ENCODE data around the gene CALN1. TPM values are rescaled to one million over a fixed set of nuclear protein-coding genes. Genes with fewer than 3 reads are reported as not detected.

The CALN1 gene
- total and polyA plus RNA-seq, 7 donors, result under 0.01 TPM; not detected in 5

DNA sequence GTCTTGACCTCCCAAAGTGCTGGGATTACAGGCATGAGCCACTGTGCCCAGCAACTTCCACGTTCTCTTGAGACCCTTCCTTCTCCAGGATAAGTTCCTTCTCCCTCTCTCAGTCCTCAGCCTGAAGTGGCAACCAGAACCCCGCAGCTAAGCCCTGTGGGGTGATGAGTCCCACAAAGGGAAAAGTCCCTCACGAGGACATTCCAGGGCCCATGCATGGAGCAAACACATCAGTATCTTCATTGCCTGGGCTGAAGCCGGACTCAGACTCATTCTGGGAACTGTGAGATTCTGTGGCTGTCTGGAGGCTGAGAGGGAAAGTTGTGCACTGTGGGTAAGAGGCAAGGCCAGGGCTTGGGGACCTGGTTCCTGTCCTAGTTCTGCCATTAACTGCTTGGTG, 657.3 kb downstream of the CALN1 start:
- DNase-seq, result no peak
- intact Hi-C loops (cut with DNase I), result no loop called here
- peaks cover 0 to 9% (median 6%) of the 10 kb centered on the region in 4 donors for H3K4me1 ChIP-seq
- TF ChIP-seq POLR2A (IDR thresholded peaks at IDR 0.05) (no peak), EP300 (IDR thresholded peaks at IDR 0.05) (no peak)
- TF ChIP-seq, protein P1, sequence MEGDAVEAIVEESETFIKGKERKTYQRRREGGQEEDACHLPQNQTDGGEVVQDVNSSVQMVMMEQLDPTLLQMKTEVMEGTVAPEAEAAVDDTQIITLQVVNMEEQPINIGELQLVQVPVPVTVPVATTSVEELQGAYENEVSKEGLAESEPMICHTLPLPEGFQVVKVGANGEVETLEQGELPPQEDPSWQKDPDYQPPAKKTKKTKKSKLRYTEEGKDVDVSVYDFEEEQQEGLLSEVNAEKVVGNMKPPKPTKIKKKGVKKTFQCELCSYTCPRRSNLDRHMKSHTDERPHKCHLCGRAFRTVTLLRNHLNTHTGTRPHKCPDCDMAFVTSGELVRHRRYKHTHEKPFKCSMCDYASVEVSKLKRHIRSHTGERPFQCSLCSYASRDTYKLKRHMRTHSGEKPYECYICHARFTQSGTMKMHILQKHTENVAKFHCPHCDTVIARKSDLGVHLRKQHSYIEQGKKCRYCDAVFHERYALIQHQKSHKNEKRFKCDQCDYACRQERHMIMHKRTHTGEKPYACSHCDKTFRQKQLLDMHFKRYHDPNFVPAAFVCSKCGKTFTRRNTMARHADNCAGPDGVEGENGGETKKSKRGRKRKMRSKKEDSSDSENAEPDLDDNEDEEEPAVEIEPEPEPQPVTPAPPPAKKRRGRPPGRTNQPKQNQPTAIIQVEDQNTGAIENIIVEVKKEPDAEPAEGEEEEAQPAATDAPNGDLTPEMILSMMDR (IDR thresholded peaks at IDR 0.05), result no peak
- peaks cover 0 to 4% (median 0%) of the 10 kb centered on the region in 4 donors for H3K9me3 ChIP-seq
- H3K27ac ChIP-seq, result no peak overlapping the region
- 81 to 89% methylated on average over 4 of the region's 4 CpGs for WGBS, 2 donors
- no peak overlapping the region for H3K4me3 ChIP-seq
- no peaks in the 10 kb centered on the region for H3K36me3 ChIP-seq
- H3K27me3 ChIP-seq, result peaks cover 4 to 40% (median 16%) of the 10 kb centered on the region in 3 donors

DNA sequence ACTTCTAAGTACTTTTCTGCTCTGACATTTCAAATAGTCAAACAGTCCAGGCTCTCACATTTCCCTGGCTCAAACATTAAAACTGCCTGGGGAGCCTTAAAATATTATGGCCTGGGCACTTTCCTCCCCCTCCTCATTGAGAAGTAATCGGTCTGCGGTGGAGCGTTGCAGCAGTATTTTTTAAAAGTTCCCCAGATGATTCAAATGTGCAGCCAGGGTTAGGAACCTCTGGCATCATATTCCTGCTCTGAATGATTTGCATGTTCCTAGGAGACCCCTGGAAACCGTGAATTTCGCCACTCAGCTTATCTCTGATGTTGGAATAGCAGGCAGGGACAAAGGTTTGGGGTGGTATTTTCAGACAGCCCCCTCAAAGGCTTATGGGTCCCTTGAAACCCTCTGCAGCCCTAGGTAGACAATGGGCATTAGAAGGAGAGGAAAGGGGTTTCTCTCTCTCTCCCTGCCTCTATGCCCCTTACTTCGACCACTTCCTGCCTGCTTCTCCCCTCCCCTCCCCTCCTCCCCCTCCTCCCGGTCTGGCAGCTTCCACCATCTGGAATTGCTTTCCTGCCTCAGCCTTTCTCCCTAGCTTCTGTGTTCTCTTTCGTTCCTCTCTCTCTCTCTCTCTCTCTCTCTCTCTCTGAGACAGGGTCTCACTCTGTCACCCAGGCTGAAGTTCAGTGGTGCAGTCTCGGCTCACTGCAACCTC, 658.0 kb downstream of the CALN1 start:
- TF ChIP-seq, protein P1 (IDR thresholded peaks at IDR 0.05), result no peak
- no peak for TF ChIP-seq EP300 (IDR thresholded peaks at IDR 0.05)
- H3K4me1 ChIP-seq, result peaks cover 0 to 9% (median 6%) of the 10 kb centered on the region in 4 donors
- H3K27me3 ChIP-seq, result peaks cover 4 to 40% (median 16%) of the 10 kb centered on the region in 3 donors
- no peaks in the 10 kb centered on the region for H3K36me3 ChIP-seq
- no peak overlapping the region for H3K27ac ChIP-seq
- WGBS, 2 donors, result 46% methylated on average over 9 of the region's 9 CpGs
- intact Hi-C loops (cut with DNase I), result no loop called here
- H3K4me3 ChIP-seq, result no peak overlapping the region
- peaks cover 0 to 6% (median 1%) of the 10 kb centered on the region in 4 donors for H3K9me3 ChIP-seq
- no peak for DNase-seq

DNA sequence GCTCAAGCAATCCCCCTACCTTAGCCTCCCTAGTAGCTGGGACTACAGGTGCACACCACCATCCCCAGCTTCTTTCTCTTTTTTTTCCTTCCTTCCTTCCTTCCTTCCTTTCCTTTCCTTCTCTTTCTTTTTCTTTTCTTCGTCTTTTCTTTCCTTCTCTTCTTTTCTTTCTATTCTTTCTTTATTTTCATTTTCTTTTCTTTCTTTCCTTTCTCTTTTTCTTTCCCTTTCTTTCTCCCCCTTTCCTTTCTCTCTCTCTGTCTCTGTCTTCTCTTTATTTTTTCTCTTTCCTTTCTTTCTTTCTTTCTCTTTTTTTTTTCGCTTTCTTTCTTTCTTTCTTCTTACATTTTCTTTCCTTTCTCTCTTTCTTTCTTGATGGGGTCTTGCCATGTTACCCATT, 658.9 kb downstream of the CALN1 start:
- WGBS, 2 donors, result 90 to 92% methylated on average over 2 of the region's 2 CpGs
- peaks cover 4 to 40% (median 16%) of the 10 kb centered on the region in 3 donors for H3K27me3 ChIP-seq

DNA sequence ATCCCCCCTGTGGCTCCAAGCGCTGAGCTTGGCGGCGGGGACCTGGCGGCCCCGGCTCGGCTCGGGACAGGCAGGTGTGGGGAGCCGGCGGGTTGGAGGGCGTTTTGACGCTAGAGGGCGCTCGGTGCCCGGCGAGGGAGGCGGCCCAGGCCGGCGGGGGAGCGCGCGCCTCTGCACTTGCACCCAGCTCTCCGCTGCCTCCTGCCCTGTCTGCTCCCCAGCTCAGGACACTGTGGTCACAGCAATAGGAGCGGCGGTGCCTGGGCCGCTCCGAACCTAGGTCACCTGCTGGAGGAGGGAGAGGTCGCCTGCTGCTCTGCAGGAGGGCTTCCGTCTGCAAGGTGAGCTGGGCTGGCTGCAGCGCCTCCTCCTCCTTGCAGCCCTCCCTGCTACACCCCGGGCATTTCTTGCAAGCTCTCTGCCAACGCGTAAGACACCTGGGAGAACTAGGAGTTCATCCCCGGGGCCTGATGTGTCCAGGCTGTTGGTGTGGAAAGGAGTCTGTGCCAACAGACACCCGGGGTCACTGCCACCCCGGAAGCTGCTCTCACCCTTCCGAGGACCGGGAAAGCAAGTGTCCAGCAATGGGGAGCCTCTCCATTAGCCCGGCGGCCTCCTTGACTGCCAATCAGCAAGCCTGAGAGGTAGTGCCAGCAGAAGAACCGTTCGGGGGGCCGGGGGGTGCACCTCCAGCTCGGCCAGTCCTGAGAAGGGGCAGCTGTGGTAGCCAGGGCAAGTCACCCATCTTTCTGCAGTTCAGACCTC, 659.8 kb downstream of the CALN1 start:
- Histone ChIP-seq H3K4me3 (no peak overlapping the region), H3K36me3 (no peaks in the 10 kb centered on the region), H3K27me3 (peaks cover 4 to 40% (median 16%) of the 10 kb centered on the region in 3 donors), H3K4me1 (peaks cover 0 to 9% (median 6%) of the 10 kb centered on the region in 4 donors), H3K27ac (no peak overlapping the region), H3K9me3 (peaks cover 0 to 3% (median under 1%) of the 10 kb centered on the region in 4 donors)
- TF ChIP-seq POLR2AphosphoS5 (IDR thresholded peaks at IDR 0.05), result no peak
- TF ChIP-seq, protein P1 (IDR thresholded peaks at IDR 0.05), result peak in 3 of 4 experiments; percentile 14 to 40 (median 17)
- DNase-seq, result no peak
- WGBS, 2 donors, result 17 to 18% methylated on average over 43 of the region's 43 CpGs
- intact Hi-C loops (cut with DNase I), result no loop called here

More for the DNA sequence above, 658.9 kb downstream of the CALN1 start:
- intact Hi-C loops (cut with DNase I), result no loop called here
- DNase-seq, result no peak
- H3K36me3 ChIP-seq, result no peaks in the 10 kb centered on the region
- H3K4me3 ChIP-seq, result no peak overlapping the region
- TF ChIP-seq POLR2A (IDR thresholded peaks at IDR 0.05), result no peak
- TF ChIP-seq, protein P1 (IDR thresholded peaks at IDR 0.05), result no peak
- TF ChIP-seq POLR2AphosphoS5 (IDR thresholded peaks at IDR 0.05), result no peak
- peaks cover 0 to 9% (median 6%) of the 10 kb centered on the region in 4 donors for H3K4me1 ChIP-seq
- H3K27ac ChIP-seq, result no peak overlapping the region
- H3K9me3 ChIP-seq, result peaks cover 0 to 6% (median 1%) of the 10 kb centered on the region in 4 donors
